Measurements from ENCODE around the gene ARHGAP8. TPM values are rescaled to one million over a fixed set of nuclear protein-coding genes. Genes with fewer than 3 reads are reported as not detected.

The ARHGAP8 gene
- total and polyA plus RNA-seq, 2 of the 13 experiments (the other 11 are each of a cell fraction or from before 2014, with no cell fraction given) = 0.07 TPM; not detected in 1

GRCh38 chr22:44736581-44737405, 15.6 kb upstream of the ARHGAP8 start (continued):
- peak; percentile 10 for TF ChIP-seq AGO1 (IDR thresholded peaks at IDR 0.05; ENCODE audit: low read depth, low read length, poor library complexity, severe bottlenecking)
- no peak for TF ChIP-seq ZNF275 (CRISPR knock-in tag; IDR thresholded peaks at IDR 0.05; ENCODE audit: borderline replicate concordance)
- TF ChIP-seq TSC22D2 (CRISPR knock-in tag; IDR thresholded peaks at IDR 0.05; ENCODE audit: borderline replicate concordance) = no peak
- TF ChIP-seq ZNF431 (CRISPR knock-in tag; IDR thresholded peaks at IDR 0.05; ENCODE audit: borderline replicate concordance, low read depth) = no peak
- no peak for TF ChIP-seq NPAS2 (CRISPR knock-in tag; IDR thresholded peaks at IDR 0.05; ENCODE audit: borderline replicate concordance)
- TF ChIP-seq STAT6 (CRISPR knock-in tag; IDR thresholded peaks at IDR 0.05; ENCODE audit: borderline replicate concordance) = no peak
- no peak for TF ChIP-seq ZUFSP (CRISPR knock-in tag; IDR thresholded peaks at IDR 0.05; ENCODE audit: borderline replicate concordance)
- no peak for TF ChIP-seq MEIS2 (CRISPR knock-in tag; IDR thresholded peaks at IDR 0.05)
- no peak for TF ChIP-seq ETV6 (CRISPR knock-in tag; conservative IDR thresholded peaks at IDR 0.05)
- TF ChIP-seq MED8 (CRISPR knock-in tag; IDR thresholded peaks at IDR 0.05; ENCODE audit: insufficient replicate concordance) = no peak
- TF ChIP-seq CHD2 (IDR thresholded peaks at IDR 0.05; ENCODE audit: low read depth, low read length) = no peak
- TF ChIP-seq NFIB (CRISPR knock-in tag; IDR thresholded peaks at IDR 0.05; ENCODE audit: borderline replicate concordance) = no peak
- TF ChIP-seq ZNF557 (CRISPR knock-in tag; IDR thresholded peaks at IDR 0.05) = no peak
- no peak for TF ChIP-seq SSRP1 (CRISPR knock-in tag; IDR thresholded peaks at IDR 0.05)
